ENCODE results near the gene CBFA2T2.
"Not testable (repeated sequence)": the region's sequence is repeated elsewhere in the genome, so short reads cannot be mapped to it uniquely, and the experiment has no call there.

CBFA2T2 gene

DNA sequence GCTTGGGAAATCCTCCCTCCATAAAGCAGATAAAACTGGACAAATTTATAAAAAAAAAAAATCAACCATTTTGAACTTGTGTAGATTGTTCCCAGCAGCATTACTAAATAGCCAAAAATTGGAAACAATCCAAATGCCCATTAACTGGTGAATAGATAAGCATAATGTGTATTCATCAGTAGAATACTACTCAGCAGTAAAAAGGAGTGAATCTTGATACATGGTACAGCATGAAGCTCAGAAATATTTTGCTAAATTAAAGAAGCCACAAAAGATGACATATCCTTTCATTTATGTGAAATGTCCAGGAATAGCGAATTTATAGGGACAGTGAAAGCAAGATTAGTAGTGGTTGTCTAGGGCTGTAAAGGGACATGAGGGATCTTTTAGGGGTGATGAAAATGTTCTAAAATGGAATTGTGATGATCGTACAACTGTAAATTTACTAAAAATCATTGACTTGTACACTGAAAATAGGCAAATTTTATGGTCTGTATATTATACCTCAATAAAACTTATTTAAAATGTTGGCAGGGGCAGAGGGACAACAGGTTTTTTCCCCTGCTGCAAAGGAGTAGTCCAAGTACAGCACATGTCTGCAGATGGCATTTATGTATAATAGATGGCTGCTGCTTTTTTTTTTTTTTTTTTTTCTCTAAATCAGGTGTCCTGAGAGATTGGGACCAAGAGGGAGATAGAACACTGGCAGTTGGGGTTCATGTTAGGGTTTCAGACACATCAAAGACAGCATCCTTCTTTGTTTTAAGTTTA, 59.5 kb downstream of the CBFA2T2 start:
- DNase-seq (ENCODE audit: low spot score), result no peak

DNA sequence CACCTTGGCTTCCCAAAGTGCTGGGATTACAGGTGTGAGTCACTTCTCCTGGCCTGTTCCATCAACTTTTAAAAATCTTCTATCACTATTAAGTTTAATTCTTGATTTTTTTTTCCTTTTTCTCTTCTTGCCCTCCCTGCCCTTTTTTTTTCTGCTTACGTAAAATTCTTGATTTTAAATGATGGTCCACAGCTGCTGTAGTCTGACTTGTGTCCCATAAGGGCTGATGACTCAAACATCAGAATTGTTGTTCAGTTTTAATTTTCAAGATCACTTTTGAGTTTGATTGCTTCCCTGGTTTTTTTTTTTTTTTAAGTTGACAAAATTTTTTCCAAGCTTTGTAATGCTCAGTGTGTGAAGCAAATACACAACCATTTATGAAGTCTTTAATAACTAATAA, 61.9 kb downstream of the CBFA2T2 start:
- no peak for DNase-seq (ENCODE audit: low spot score)

DNA sequence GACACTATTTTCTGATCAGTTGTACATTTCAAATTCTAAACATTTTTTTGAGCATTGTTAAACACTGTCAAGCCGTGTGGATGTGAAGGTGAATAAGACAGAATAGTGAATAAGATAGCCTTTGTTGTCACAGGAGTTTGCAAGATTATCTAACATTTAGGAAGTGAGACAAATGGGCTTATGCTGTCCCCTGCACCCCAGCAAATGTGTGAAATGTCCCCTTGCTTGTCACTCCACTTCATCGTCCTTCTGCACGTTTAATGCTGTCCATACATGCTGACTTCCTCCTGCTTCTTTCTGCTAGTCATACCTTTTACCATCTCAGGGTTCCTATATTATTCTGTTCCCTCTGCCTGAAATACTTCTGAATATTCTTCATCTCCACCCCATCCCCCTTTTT, 62.6 kb downstream of the CBFA2T2 start:
- DNase-seq (ENCODE audit: low spot score), result no peak

DNA sequence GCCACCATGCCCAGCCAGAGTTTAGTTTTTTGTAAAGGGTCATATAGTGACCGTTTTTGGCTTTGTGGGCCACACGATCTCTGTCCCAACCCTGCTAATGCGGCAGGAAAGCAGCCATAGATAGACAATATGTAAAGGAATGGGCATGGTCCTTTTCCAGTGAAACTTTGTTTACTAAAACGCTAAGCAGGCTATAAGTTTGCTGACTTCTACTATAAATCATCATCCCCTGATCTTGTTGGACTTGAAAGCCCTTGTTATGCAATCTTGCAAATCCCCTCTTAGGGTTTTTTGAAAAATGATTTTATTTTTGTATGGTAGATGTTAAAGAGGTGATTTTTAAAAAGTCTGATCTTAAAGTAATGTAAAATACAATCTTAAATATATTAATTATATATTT, 63.6 kb downstream of the CBFA2T2 start:
- DNase-seq (ENCODE audit: low spot score), result no peak

DNA sequence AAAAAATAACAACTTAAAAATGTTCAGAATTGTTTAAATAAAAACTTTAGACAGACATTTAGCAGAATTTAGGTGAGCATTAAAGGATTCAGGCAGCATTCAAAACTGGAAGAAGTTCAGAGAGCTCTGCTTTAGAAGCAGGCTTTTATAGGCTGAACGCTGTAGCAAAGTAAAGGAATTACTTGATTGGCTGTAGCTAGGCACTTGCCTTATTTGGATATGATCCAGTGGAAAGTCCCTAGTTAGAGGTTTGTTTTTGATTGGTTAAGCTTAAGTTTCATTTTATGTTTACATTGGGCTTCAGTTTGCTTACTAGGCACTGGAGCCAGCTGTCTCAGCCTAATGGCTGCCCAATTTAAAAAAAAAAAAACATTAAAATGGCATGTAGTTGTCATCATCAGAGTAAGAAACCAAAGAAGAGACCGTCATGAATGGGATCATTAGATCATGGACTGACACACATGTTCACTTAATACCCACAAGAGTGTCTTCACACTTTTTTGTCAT, 65.1 kb downstream of the CBFA2T2 start:
- DNase-seq (ENCODE audit: low spot score), result no peak

DNA sequence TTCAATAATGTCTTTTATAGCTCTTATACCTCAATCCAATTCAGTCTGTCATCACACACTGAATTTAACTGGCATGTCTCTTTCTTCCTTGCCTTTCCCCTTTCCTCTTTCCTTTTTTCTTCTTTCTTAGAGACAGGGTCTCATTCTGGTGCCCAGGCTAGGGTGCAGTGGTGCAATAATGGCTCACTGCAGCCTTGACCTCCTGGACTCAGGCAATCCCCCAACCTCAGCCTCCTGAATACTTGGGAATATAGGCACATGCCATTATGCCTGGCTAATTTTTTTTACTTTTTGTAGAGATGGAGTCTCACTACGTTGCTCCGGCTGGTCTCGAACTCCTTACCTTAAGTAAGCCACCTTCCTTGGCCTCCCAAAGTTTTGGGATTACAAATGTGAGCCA, 65.9 kb downstream of the CBFA2T2 start:
- DNase-seq (ENCODE audit: low spot score), result no peak

DNA sequence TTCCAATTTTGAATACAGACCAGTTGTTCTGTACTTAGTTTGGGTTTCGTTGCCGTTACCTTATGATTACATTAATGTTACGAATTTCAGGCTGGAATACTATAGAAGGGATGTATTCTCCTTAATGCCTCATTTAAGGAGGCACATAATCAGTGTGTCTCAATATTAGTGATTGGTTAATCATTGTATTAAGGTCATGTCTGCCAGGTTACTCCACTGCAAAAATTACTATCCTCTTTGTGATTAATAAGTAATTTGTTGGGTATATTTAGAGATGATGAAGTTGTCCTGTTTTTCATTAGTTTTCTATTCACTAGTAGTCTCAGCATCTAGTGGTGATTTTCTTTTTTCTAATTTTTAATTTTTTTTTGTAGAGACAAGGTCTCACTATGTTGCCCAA, 66.3 kb downstream of the CBFA2T2 start:
- DNase-seq (ENCODE audit: low spot score), result no peak

DNA sequence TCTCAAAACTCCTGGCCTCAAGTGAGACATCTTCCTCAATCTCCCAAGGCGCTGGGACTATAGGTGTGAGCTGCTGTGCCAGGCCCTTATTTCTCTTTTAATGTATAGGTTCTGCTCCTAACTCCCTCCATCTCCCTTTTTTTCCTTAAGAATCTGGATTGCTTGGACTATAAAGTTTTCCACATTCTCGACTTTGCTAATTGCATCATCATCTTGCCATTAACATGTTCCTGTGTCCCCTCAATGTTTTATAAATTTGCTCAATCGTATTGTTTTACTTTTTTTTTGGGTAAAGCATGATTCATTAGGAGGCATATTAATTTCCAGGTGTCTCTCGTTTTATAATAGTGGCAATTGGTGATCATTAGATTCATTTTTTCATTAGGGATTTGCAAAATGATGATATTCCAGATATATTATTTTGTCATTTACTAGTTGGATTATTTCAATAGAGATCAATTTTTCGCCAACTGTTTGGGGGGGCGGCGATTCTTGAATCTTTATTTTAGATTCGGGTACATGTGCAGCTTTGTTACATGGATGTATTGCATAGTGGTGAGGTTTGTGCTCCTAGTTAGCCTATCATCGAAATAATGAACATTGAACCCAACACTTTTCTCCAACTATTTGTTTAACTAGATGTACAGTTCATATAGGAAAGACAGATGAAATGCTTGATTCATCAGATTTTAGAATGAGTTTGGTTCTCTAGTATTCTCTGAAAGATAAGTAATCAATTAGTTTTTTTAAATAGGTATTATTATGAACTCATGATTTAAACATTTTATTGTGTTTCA, 68.7 kb downstream of the CBFA2T2 start:
- DNase-seq (ENCODE audit: low spot score), result no peak

DNA sequence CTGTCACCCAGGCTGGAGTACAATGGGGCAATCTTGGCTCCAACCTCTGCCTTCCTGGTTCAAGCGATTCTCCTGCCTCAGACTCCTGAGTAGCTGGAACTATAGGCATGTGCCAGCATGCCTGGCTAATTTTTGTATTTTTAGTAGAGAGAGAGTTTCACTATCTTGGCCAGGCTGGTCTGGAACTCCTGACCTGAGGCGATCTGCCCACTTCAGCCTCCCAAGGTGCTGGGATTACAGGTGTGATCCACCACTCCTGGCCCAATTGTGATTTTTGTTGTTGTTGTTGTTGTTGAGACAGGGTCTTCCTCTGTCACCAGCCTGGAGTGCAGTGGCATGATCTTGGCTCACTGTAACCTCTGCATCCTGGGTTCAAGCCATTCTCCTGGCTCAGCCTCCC, 69.3 kb downstream of the CBFA2T2 start:
- DNase-seq (ENCODE audit: low spot score), result no peak

DNA sequence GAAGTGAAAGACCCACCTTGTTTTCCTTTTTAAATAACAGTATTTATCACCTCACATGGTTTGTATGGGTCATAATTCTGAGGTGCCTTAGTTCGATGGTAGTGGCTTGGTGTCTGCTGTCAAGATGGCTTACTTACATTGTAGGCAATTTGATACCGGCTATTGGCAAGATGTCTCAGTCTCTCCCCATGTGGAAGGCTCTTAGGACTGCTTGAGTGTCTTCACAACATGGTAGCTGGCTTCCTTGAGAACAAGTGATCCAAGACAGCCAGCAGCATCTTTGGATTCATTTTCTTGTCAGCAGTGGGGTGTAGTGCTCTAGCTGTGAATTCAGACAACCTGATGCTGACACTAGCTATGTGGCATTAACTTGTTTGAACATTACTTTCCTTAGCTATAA, 70.1 kb downstream of the CBFA2T2 start:
- no peak for DNase-seq (ENCODE audit: low spot score)

DNA sequence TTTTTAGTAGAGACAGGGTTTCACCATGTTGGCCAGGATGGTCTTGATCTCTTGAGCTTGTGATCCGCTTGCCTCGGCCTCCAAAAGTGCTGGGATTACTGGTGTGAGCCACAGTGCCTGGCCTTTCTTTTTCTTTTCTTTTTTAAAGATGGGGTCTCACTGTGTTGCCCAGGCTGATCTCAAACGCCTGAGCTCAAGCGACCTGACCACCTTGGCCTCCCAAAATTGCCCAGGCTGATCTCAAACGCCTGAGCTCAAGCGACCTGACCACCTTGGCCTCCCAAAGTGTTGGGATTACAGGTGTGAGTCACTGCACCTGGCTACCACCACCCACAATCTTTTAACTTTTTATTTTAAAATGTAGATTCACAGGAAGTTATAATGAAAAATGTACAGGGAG, 71.2 kb downstream of the CBFA2T2 start:
- not testable (repeated sequence) for DNase-seq (ENCODE audit: low spot score)

DNA sequence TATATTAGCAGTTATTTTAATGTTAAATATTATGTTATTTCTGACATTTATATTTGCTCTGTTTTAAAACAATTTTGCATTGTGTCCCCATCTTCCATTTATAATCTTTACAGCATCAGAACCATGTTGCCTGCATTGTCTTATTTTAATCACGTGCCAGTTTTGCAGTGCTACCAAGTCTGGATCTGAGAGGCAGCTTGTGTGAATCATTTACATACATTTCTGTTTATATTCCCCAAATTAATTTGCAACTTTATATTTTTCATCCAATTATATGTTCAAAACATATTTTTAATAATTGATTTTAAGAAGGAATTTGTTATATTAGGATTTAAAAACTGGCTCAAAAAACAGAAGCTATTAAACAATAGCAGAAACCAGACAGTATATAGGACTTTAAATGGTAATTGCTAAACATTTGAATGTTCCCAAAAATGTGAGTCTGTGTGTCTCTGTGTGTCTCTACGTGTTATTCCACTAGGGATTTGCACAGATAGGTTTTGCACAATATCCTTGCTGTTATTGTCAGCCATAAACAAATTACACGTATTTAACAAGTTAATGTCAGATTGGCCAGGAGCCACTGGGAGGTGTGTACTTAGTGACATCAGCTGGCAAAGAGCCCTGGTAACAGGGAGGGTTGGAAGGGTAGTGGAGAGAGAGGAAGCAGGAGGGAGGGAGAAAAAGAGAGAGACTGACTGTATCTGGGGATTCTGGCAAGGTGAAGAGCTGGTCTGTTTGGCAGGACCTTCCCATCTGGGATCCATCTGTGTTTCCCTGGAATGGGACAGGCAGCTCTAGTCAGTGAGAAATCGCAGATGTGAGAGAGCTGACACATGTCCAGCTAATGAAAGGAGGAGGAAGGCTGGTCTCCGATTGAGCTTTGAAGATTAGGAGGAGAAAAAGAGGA, 72.1 kb downstream of the CBFA2T2 start:
- peak; percentile 80 for DNase-seq (ENCODE audit: low spot score)

DNA sequence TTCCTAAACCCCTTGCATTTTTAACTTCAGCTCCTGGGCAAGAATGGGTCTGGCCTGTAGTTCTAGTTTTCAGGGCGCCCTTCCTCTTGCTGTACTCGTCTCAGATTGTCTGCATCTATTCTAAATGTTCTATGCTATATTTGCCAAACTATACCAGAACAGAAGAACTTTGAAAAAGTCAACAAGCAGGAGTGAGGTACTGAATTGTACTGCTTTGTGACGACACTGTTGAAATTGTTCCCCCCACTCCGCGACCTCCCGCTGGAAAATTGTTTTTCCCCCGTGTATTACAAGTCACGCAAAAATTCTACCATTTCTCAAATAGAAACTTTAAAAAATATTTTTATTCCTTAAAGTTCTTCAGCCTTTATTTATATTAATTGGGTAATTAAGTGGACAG, 73.9 kb downstream of the CBFA2T2 start:
- no peak for DNase-seq (ENCODE audit: low spot score)

DNA sequence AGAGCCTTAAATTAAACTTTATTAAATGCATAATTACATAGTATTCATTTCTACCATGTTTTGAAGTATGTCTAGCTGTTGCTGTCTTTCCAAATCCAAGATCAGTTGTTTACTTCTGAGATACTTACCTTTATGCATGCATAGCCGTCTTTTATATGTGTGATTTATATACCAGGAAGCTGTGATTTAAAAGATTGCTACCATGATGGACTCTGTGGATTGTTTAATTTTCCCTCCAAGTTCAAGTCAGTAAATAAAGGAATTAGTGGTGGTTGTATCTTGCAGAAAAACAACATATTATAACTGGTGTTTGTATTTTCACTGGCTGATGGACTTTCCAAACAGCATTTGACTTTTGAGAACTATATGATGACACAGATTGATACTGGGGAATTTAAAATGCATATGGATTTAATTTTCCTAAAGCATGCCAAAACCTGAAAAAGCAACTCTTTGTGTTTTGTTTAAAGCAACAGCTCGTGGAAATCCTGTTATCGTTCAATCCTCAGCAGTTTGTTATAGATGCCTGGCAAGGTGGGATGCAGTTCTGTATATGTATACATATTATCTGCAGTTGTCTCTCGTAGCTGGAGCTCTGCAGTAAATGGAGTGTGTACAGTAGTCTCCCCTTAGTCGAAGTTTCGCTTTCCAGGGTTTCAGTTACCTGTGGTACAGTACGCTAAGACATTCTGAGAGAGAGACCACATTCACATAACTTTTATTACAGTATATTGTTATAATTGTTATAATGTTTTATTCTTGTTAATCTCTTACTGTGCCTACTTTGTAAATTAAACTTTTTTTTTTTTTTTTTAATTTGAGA, 77.1 kb downstream of the CBFA2T2 start:
- no peak for DNase-seq (ENCODE audit: low spot score)

DNA sequence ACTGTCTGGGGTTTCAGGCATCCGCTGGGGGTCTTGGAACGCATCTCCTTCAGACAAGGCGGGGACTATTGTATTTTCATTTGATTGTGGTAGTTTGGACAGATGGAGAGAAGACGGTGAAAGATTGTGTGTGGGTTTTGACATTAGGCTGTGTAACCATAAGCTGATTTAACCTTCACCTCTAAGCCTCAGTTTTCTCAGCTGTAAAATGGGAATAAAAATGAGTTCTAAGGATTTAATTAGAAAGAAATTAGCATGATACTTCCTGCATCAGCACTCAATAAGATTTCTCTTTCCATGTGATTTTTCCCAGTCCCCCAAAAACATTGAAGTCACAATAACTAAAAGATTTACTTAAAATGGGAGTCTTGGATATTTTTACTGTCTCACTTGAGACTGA, 78.1 kb downstream of the CBFA2T2 start:
- no peak for DNase-seq (ENCODE audit: low spot score)

DNA sequence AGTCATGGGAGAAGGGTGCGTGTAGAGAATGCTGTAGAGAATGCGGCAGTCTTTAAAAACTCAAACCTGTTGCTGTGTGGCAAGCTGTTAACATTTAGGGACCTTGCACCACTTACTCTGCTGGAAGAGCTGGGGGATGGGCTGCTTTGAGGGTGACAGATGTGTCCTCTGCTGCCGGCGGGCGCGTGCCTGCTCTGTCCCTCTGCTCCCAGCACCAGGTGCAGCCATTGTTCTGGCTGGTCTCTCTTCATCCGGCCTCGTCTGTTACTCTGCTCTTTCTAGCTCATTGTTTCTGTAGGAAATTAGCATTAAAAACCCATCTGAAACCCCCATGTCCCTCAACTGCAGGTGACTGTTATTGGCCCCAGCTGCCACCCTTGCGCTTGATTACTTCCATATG, 78.5 kb downstream of the CBFA2T2 start:
- DNase-seq (ENCODE audit: low spot score), result peak; percentile 86

DNA sequence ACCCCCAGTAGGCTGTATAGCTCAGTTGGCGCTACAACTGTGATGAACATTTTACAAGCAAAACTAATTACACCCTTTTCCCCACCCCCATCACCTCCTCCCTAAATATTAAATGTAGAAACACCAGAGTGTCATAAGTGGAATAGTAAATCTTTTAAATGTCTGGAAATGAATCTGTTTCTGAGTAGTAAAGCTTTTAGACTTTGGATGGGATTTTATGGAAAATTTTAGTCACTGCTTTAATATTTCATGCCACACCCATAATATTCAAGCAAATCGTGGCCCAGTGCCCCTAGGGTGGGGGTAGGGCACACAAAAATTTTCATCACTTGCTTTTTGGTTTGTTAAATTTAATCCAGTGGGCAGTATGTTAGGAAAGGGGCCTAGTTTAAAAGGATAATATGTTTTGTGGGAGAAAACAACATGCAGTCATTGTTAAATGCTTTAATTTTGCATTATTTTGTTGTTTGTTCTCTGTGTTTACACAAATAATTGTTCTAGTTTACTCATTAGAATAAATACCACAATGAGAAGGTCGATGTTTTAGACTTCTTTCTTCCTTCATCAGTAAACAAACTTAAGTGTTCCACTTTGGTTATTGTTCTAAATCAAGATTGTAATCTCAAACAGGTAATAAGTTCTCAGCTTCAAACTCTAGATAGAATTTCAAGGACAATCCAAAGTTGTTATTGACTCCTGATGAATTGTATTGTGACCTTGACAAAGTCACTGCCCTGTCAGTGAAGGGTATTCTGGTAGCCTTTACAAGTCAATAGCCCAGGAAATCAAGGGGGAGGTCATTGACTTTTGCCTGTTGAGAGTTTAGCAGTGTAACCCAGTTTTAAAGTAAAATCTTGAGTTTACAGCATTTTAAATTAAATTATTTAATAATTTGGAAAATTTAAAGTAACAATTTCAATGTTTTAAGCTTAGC, 79.2 kb downstream of the CBFA2T2 start:
- no peak for DNase-seq (ENCODE audit: low spot score)

DNA sequence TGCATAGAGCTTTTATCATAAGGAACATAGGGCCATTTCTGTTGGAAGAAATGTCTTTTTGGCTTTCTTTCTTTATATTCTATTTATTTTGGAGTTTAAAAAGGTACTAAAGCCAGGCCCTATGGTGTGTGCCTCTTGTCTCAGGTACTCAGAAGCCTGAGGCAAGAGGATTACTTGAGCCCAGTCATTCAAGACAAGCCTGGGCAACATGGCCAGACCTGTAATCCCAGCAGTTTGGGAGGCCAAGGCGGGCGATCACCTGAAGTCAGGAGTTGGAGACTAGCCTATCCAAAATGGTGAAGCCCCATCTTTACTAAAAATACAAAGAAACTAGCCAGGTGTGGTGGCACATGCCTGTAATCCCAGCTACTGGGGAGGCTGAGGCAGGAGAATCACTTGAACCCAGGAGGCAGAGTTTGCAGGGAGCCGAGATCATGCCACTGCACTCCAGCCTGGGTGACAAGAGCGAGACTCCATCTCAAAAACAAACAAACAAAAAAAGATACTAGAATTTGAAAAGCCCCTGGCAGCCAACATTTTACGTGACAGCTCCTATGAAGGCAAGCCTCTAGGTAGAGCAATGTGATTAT, 80.0 kb downstream of the CBFA2T2 start:
- no peak for DNase-seq (ENCODE audit: low spot score)

DNA sequence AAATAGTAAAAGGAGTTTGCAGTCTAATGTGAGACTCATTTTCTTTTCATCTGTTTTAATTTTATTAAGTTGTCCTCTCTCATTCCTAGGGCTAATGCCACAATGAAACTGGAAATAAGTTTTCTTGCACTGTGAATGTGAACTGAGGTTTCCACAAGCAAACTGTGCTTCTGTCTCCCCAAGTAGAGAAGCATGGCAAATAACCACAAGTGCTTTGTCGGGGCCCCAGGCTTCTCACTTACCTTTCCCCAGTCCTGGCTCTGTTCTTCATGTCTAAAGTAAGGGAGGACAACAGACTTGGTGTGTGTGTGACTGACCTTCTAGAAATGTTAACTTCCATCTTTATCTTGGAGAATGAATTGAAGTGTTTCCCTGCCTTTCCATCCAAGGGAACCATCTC, 80.8 kb downstream of the CBFA2T2 start:
- DNase-seq (ENCODE audit: low spot score), result no peak

DNA sequence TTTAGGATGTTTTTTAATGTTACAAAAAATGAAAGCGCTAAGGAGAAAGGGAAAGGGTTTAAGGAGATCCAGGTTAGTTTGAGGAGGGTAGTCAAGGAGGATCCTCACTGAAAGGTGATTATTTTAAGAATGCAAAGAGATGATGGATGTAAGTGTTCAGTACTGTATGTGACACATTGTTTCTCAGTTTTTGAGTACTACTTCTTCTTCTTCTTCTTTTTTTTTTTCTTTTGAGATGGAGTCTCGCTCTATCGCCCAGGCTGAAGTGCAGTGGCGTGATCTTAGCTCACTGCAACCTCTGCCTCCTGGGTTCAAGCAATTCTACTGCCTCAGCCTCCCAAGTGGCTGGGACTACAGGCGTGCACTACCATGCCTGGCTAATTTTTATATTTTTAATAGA, 83.4 kb downstream of the CBFA2T2 start:
- not testable (repeated sequence) for DNase-seq (ENCODE audit: low spot score)
